ENCODE data around the gene ADCY1. TPM values are rescaled to one million over a fixed set of nuclear protein-coding genes. Genes with fewer than 3 reads are reported as not detected.

ADCY1 gene
- total and polyA plus RNA-seq, 2 donors from 2014 or later: 2.9 to 3.7 TPM

DNA sequence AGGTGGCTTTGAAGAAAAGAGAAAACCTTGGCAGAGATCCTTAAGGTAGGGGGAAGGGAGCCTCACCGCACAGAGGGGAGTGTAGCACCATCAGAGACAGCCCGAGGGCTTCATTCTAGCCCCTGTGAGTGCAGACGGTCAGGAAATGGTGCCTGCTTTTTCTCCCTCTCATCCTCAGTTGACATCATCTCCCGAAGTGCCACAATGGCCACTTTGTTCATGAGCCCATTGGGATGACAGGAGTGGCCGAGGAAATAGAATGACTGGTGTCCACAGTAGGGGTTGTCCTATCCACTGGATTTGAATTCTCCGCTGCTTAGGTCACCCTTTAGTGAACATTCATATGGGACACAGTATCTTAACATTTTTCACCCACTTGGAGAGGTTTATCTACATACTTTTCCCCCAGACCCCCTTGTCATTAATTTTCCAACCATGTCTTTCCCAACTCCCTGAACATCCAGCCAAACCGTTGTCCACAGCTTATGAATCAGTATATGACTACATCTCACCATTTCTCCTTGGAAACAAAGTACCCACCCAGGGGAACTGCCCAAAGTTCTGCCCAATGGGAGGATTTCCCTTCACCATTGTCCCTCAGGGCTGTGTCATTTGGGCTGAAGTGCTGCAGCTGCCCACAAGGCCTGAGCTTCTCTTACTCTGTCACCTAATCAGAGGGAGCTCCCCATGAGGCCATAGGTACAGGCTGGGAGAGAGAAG is 108.8 kb downstream of the ADCY1 start:
- no peak for FAIRE-seq
- Histone ChIP-seq H3K9ac (ENCODE audit: low read length in 3 of 3) (no peak overlapping the region), H3K27ac (ENCODE audit: low read depth in 2 of 2, low read length in 2 of 2) (no peak overlapping the region), H3K4me1 (ENCODE audit: control insufficient read depth in 2 of 3, insufficient read depth in 2 of 3, low read depth in 1 of 3, low read length in 3 of 3) (no peaks in the 10 kb centered on the region), H3K4me3 (ENCODE audit: low read length in 3 of 3) (no peak overlapping the region), H3K36me3 (ENCODE audit: control insufficient read depth in 2 of 3, insufficient read depth in 3 of 3, low read length in 3 of 3) (no peaks in the 10 kb centered on the region), H3K27me3 (ENCODE audit: control insufficient read depth, insufficient read depth, low read length) (no peaks in the 10 kb centered on the region), H3K9me3 (ENCODE audit: control insufficient read depth in 2 of 3, insufficient read depth in 1 of 3, low read length in 3 of 3) (no peaks in the 10 kb centered on the region)
- intact Hi-C loops (cut with DNase I): no loop called here
- no peak for DNase-seq
- TF ChIP-seq, protein P1, sequence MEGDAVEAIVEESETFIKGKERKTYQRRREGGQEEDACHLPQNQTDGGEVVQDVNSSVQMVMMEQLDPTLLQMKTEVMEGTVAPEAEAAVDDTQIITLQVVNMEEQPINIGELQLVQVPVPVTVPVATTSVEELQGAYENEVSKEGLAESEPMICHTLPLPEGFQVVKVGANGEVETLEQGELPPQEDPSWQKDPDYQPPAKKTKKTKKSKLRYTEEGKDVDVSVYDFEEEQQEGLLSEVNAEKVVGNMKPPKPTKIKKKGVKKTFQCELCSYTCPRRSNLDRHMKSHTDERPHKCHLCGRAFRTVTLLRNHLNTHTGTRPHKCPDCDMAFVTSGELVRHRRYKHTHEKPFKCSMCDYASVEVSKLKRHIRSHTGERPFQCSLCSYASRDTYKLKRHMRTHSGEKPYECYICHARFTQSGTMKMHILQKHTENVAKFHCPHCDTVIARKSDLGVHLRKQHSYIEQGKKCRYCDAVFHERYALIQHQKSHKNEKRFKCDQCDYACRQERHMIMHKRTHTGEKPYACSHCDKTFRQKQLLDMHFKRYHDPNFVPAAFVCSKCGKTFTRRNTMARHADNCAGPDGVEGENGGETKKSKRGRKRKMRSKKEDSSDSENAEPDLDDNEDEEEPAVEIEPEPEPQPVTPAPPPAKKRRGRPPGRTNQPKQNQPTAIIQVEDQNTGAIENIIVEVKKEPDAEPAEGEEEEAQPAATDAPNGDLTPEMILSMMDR (IDR thresholded peaks at IDR 0.05; ENCODE audit: borderline replicate concordance, extremely low read depth, insufficient read depth): no peak

DNA sequence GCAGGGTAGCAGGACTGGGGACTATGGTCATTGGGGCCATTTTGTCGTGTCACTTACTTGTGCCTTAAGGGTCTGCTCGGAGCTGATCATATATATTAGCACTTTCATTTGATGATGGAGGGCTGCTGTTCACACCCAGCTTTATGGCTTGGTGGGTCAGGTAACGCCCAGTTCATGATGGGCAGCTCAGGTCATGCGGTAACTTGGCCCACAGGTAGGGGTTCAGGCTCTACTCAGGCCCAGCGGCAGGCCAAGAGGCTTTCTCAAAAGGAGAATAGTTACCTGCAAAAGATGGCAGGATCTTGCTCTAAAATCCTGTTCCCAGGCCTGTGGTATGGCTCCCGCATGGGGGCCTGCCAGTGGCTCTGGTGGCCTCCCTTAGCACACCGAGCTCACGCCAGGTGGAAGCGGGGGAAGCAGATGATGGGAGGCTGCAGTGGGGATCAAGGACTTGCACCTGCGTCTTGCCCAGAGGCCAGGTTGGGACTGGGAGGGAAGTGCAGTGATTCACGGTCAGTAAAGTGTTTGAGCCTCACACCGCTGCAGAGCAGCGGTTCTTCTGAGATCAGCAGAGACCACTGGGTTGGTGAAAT is 109.5 kb downstream of the ADCY1 start:
- no peak for DNase-seq

DNA sequence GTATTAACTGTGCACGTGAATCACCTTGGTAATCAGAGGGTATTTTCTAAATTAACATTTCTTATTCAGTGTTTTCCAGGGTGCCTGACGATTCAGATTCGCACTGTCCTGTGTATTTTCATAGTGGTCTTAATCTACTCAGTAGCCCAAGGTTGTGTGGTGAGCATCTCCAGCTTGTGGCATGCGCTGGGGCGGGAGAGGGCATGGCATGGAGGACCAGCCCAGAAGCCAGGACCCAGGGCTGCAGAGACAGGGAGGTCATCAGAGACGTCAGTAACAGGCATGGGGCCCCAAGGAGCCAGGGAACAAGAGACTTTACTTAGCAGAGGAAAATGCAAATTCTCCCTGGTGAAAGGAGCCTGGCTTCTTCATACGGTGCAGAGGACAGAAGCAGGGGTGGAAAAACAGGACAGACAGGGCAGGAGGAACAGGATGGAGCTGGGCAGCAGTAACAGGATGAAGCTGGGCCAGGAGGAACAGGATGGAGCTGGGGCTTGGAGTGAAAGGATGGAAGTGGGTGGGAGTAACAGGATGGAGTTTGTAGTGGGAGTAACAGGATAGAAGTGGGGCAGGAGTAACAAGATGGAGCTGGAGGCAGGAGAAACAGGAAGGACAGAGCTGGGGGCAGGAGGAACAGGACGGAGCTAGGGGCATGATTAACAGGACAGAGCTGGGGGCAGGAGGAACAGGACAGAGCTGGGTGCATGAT is 110.9 kb downstream of the ADCY1 start:
- intact Hi-C loops (cut with DNase I): no loop called here
- no peak overlapping the region for H3K9ac ChIP-seq (ENCODE audit: low read length in 3 of 3)
- H3K9me3 ChIP-seq (ENCODE audit: control insufficient read depth in 2 of 3, insufficient read depth in 1 of 3, low read length in 3 of 3): no peaks in the 10 kb centered on the region
- H3K4me3 ChIP-seq (ENCODE audit: low read length in 3 of 3): no peak overlapping the region
- no peak overlapping the region for H3K27ac ChIP-seq (ENCODE audit: low read depth in 2 of 2, low read length in 2 of 2)
- H3K36me3 ChIP-seq (ENCODE audit: control insufficient read depth in 2 of 3, insufficient read depth in 3 of 3, low read length in 3 of 3): no peaks in the 10 kb centered on the region
- H3K4me1 ChIP-seq (ENCODE audit: control insufficient read depth in 2 of 3, insufficient read depth in 2 of 3, low read depth in 1 of 3, low read length in 3 of 3): no peaks in the 10 kb centered on the region
- TF ChIP-seq, protein P1 (IDR thresholded peaks at IDR 0.05; ENCODE audit: borderline replicate concordance, extremely low read depth, insufficient read depth): no peak
- FAIRE-seq (no peak), DNase-seq (peak in 1 of 5 donors; percentile 16)
- H3K27me3 ChIP-seq (ENCODE audit: control insufficient read depth, insufficient read depth, low read length): no peaks in the 10 kb centered on the region

More for the DNA sequence above, 109.5 kb downstream of the ADCY1 start:
- Histone ChIP-seq H3K9ac (ENCODE audit: low read length in 3 of 3) (no peak overlapping the region), H3K4me1 (ENCODE audit: control insufficient read depth in 2 of 3, insufficient read depth in 2 of 3, low read depth in 1 of 3, low read length in 3 of 3) (no peaks in the 10 kb centered on the region), H3K9me3 (ENCODE audit: control insufficient read depth in 2 of 3, insufficient read depth in 1 of 3, low read length in 3 of 3) (no peaks in the 10 kb centered on the region), H3K36me3 (ENCODE audit: control insufficient read depth in 2 of 3, insufficient read depth in 3 of 3, low read length in 3 of 3) (no peaks in the 10 kb centered on the region), H3K27ac (ENCODE audit: low read depth in 2 of 2, low read length in 2 of 2) (no peak overlapping the region), H3K27me3 (ENCODE audit: control insufficient read depth, insufficient read depth, low read length) (no peaks in the 10 kb centered on the region), H3K4me3 (ENCODE audit: low read length in 3 of 3) (no peak overlapping the region)
- TF ChIP-seq, protein P1 (IDR thresholded peaks at IDR 0.05; ENCODE audit: borderline replicate concordance, extremely low read depth, insufficient read depth): no peak
- intact Hi-C loops (cut with DNase I): no loop called here
- no peak for FAIRE-seq
